Non-pigmented ciliary epithelial cell (primary cell): ENCODE measurements around the gene ACACA.

Source experiments
- DNase-seq: peaks from one replicate; pipeline ENCODE4 v3.0.0-alpha.2; 2010; ENCODE audit warnings: low read depth

The ACACA gene

DNA sequence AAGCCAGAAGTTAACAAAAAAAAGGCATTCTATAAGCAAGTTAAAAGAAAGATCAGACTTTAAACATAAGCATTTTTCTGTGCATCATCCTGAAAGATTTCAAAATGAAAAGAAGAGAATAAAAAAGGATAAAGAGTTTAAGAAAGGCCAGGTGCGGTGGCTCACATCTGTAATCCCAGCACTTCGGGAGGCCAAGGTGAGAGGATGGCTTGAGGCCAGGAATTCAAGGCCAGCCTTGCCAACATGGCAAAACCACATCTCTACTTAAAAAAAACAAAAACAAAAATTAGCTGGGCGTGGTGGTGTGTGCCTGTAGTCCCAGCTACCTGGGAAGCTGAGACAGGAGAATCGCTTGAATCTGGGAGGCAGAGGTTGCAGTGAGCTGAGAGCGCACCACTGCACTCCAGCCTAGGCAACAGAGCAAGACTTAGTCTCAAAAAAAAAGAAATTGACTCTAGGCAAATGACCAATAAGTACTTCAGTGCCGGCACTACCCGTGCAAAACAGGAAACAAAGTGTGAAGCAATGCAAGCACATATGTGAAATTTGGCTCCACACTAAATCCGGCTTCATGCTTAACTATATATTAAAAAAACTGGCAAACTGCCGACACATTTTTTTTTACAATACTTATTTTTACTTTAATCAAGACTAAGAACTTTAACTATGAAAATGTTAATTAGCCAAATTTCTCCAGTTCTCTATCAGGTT, 114.1 kb downstream of the ACACA start:
- no peak for DNase-seq

DNA sequence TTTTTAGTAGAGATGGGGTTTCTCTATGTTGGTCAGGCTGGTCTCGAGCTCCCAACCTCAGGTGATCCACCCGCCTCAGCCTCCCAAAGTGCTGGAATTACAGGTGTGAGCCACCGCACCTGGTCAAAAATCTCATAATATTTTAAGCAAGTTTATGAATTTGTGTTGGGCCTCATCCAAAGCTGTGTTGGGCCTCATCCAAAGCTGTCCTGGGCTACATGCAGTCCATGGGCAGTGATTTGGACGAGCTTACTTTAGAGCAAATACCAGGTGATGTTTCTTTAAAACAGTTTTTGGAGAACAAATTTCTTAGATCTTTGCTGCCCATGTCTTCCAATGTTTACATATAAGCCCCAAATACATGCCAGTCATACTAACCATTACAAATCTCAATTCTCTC, 115.3 kb downstream of the ACACA start:
- DNase-seq, result no peak

DNA sequence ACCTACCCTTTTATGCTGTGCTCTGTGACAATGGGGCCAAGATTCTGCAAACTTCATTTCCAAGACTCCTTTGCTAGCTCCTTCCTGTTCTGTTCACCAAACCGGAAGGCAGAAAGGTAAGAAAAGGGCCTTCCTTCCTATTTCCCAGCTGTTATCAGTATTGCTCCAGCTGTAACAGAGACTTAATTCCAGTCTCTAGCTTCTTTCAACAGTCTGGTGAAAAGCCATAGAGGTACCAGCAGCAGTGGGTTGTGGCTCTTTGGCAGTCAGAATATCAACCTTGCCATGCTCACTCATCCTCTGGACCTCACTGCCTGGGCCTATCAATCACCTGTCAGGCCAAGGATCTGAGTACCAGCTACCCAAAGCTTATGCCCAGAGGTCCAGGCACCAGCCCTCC, 120.2 kb downstream of the ACACA start:
- DNase-seq, result no peak

DNA sequence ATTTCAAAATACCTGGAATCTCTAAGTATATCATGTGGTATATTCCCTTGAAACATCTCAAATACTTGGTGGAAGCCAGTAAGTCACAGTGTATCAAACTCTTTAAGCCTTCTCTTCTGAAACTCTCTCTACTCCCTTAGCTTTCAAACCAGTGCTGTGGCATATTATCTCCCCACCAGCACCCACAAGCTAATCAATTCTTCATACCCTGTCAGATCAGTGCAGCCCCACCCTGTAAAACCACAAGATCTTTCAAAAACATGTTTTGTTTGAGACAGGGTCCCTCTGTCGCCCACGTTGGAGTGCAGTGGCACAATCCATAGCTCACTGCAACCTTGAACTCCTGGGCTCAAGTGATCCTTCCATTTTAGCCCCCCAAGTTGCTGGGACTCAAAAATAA, 122.4 kb downstream of the ACACA start:
- DNase-seq, result no peak

DNA sequence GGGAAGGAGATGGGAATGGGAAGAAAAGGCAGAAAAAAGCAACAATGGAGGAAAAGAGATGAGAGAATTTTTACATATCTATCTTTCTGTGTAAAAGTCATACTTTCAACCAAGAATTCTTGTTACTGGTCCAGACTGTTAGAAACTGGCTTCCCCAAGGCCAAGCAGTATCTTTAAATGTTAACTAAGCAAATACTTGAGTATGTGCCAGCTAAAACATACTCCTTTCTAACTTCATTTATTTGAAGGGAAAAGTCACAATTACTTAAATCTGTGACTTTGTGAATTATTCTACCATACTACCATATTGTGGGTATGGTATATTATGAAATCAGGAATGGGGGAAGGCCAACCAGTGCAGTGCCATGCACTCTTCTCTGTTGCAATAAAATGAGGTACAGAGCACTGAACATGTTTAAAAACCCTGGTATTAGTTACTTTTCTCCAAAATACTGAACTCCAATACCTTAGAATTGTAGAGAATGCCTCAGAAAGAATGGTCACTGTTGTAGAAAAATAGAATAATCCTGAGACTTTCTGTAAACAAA, 123.1 kb downstream of the ACACA start:
- DNase-seq, result no peak

DNA sequence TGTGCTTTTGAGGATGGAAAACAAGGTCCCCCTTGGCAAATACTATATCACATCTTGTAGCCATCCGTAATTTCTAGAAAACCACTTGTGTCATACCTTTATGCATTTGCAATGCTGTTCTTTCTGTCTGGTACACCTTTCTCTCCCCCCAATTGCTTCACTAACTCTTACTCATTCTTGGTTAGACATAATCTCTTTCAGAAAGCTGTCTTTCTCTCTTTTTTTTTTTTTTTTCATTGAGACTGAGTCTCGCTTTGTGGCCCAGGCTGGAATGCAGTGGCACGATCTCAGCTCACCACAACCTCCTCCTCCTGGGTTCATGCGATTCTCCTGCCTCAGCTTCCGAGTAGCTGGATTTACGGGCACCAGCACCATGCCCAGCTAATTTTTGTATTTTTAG, 125.8 kb downstream of the ACACA start:
- no peak for DNase-seq

DNA sequence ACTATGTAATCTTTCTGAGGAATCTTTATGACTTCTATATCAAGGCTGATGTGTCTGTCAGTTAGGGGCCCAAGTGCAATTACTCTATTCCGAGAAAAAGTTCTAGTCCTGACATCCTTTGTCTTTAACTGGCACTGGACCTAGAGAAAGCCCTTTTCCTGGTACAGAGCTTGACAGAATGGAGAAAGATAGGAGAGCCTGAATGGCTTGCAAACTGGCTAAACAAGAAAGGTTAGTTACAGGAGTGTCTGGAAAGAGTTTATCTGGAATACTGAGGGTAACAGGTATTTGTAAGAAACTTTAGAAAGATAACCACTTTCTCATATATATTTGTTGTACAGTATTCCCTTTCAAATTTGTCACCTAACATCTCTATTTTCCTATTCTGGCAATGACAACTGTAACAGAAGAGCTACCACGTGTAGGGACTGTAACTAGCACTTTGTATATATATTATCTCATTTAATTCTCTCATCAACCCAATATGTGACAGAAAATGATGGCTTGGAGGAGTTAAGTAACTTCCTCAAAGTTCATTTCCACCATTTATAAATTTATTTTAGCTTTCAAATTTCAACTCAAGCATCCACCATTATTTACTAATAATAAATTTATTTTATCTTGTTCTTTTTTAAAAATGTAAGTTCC, 128.3 kb downstream of the ACACA start:
- no peak for DNase-seq

DNA sequence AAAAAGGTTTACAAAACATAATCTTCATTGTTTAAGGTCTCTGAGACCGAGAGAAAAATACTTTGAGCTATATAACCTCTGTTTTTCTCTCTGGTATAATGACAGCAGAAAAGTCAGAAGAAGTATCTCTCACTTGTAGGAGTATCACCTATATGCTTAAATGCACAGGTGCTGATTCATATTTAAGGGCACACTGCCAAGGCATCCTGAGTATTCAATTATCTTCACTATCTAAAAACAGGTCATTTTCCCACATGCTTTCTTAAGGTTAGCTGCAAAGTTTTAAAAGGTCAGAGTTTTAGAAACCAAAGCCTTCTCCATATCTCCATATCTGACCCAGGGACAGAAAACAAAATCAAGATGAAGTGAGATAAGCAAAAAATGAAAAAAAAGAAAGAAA, 130.2 kb downstream of the ACACA start:
- DNase-seq, result no peak

DNA sequence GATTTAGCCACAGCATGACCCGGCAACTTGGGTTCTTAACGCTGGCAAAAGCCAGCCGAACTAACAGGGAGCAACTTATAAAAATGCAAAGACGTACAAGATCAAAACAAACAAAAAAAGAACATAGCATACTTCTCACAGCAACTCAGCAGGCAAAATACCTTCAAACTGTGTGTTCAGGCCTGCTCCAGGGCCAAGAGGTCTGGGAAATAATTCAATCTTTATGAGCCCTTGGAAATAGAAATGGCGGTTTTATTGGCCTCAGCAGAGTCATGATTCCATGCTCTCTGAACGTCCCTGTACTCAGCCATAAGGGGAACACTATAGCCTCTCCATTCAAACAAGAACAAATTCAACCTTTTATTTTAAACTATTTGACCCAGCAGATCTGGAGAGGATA, 132.2 kb downstream of the ACACA start:
- DNase-seq, result no peak

DNA sequence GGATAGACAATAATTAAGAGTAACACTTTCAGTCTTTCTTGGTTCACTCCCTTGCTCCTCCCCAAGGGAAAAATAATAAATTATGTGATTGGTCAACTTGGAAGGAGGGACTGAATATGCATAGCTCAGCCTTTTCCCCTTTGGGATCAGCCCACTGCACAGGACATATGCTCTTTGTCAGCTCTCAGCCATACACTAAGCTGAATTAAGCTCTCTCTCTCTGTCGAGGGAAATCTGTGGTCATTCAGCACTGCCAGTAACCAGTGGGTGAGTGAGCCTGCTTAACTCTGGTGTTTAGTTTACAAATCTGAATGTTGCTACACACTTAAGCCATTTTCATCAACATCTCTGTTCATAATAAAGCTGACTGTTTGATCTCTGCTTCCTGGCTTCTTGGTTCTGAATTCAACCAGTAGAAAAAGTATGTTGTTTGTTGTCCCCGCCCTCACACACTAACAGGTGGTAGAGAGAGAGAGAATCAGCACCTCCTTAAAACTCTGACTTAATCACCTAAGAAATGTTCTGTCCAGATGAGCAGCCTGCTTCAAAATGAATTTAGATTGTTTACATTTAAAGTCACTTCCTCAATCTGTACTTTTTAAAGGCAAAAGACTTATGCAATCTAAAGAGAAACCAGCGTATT, 133.1 kb downstream of the ACACA start:
- no peak for DNase-seq

DNA sequence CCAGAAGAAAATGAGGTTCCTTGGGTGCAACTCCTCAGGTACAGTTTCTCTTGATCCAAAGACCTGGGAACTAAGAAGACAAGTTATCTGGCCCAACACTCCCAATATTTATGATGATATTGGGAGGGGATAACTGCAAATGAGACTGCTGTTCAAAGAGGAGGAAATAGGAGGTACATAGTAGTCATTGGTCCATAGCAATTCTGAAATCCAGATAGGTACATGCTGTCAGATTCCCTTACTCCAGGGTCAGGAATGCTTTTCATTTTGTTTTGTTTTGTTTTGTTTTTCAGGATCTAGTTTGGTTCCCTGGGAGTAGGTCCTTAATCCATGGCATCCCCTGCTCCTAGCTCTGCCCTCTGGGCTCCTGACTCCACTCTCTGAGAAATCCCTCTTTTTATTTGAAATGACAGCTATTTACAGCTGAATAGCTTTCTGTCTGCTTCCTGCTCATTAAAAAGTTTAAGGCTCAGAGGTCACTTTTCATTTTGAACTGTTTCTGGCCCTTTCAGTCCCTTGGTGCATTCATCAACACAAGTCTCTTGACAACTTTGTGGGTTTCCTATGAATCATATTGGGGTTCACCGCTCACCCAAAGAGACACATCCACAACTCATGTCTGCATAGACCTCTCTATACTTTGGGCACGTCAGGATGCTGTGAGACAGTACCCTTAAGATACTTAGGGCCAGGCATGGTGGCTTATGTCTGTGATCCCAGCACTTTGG, 141.0 kb downstream of the ACACA start:
- no peak for DNase-seq

DNA sequence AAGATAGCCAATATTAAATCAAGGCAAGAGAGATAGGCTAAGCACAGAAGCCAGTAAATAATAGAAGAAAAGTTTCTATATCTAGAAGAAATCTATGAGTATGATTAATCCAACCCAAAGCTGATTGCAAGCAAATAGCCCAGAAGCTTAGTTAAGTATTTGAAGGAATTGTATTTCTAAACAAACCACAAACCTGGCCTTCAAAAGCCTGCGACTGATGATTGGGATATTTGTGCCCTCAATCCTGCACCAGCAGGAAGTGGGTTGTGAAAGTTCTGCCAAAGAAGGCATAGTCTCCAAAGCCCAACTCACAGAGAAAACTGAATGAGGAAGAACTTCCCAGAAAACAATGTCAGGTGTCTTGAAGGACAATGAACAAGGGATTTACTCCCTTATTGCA, 145.3 kb downstream of the ACACA start:
- no peak for DNase-seq

DNA sequence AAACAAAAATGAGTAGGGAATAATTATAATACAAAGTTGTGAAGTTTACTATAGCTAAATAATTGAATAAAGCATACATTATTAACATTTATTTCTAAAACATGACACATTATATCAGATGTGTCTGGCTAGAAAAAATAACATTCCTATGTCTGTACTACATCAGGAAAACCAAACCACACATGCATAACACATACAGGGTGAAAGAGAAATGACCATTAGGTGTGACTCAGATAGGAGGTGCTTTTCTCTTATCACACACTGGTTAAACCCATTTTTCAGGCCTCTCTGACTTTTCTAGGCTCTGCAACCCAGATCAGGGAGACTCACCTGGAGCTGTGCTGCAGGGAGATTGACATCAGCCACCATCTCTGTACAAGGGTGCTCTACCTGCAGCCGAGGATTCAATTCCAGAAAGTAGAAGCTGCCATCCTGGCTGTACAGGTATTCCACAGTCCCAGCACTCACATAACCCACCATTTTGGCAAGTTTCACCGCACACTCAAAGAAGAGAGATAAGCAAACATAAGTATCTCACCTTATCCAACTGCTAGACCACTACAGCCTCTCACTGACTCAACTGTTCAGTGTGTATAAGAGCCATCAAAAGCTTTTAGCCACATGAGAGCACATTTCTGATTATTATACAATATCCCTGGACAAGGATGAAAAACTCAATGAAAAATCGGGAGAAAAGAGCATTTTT, 147.5 kb downstream of the ACACA start:
- DNase-seq, result peak; percentile 61

DNA sequence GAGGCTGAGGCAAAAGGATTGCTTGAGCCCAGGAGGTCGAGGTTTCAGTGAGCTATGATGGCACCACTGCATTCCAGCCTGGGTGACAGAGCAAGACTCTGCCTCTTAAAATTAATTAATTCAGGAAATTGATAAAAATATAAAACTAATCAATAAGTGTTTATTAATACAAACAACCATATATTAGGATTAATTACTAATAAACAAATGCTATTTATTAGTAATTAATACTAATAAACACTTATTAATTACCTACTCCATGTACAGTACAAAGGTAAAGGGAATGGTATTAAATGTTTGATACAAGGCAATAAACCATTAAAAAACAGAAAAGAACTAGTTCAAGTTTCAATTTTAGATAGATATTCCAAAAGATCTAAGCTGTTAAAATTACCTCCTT, 150.0 kb downstream of the ACACA start:
- no peak for DNase-seq

DNA sequence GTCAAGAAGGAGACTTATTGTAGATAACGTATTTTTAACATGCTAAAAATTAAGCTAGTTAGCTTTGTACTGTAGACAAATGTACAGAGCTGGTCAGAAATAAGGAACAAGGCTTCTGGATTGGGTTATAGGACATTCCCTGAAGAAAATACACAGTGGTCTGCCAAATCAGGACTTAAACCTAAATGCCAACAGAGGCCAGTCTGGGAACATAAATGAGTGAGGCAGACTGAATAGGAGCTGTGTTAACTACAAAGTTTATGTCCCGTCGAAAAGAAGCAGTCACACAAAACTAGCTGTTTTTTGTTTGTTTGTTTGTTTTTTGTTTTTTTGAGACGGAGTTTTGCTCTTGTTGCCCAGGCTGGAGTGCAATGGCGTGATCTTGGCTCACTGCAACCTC, 151.2 kb downstream of the ACACA start:
- DNase-seq, result no peak

DNA sequence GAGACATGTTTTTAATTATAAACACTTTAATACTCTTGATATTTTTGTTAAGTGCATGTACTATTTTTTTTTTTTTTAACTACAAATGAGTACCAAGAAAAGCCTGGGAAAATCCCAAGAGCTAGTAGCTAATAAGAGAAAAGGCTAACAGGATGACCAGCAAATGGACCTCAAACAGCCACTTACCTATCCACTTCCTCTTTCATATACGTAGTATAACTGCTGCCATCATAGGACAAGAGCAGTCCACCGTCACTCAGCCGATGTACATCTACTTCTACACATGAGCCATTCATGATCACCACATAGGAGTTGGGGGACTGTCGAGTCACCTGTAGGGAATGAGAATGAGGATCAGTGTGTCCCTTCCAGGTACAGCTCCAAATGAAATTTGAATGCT, 158.8 kb downstream of the ACACA start:
- DNase-seq, result no peak

DNA sequence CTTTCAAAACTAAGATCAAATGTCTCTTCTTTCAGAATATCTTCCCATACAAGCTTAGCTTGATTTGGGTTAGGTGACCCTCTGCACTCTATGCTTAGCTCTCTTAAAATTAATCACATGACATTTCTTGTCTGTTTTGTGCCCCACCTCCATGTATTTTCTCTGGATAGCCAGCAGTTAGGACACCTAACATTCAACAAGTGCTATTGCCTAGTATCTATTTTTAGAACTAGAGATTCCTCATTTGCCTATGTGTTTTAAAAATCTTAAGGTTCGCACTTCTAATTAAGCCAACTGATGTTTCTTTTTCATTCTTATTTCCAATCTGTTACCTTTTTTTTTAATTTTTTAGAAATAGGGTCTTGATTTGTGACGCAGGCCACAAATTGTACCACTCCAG, 160.6 kb downstream of the ACACA start:
- no peak for DNase-seq

DNA sequence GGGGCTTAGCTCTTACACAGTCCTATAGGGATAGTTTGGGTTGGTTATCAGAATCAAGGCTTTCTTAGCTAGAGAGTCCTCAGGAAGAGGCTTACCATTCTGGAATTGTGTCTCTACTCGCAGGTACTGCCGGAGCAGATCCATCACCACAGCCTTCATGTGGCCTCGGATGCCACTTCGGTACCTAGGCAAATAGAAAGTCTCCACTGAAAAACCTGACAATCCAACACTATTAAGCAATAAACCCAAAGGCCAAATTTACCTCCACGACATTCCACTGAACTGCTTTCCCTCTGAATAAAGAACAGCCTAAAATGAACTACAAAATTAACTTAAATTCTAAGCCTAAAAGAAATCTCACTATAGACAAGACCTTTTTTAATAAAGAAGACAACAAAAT, 166.3 kb downstream of the ACACA start:
- DNase-seq, result no peak

DNA sequence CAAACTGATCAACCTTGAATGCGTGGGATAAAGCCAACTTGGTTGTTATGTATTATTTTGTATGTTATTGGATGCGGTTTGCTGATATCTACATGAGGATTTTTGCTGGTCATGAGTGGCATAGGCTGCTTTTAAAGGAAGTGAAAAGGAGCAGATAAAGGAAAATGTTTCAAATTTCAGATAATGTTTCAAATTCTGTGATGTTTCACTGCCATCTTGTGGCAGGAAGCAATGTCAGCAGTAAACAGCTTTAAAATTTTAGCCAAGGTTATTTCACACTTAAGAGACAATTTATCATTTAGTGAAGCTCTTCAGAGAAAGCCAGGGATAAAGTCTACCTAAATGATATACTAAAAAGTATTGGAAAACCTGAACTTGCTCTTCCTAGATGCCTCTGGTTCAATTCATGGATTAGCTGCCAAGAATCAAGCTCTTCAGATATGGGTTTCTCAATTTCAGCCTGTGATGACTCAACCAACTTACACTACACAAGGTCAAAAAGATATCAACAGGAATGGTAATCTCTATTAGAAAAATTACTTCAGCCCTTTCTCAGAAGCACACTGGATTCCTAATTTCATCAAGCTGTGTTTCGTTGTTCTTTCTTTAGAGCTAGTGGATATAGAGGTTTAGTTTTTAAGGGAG, 166.8 kb downstream of the ACACA start:
- no peak for DNase-seq

DNA sequence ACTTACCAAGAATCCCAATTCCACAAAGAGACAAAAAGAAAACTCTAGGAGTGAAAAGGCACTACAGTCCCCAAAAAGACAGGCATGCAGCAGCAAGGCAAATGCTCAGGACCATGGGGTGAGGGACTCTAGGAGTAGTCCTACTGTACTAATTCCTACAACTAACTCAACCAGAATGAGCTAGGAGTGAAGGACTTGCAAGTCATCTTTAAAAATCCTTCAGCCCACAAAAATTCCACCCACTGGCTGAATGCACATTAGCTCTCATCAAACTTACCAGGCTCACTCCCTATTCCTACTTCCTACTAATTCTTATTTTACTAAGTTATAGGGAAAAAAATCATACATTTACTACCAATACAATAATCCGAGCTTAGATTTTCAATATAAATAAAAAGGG, 172.5 kb downstream of the ACACA start:
- DNase-seq, result peak; percentile 42

DNA sequence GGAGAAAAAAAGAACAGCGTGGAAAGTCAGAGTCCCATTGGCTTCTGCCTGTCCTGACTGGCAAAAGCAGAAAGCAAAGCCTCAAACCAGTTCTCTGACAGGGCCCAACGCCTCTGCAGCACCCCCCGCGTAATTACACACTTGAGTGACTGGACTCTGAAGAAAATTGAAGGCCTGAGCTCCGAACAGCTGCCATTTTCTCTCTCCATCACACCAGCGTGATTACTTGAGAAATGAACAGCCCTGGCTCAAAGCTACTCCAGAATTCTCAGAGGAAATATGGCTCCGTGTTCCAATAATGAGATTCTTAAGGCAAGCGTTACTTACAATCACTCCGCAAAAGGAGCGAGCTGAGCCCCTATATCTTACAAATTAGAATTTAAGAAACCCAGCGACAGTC, 173.6 kb downstream of the ACACA start:
- no peak for DNase-seq

DNA sequence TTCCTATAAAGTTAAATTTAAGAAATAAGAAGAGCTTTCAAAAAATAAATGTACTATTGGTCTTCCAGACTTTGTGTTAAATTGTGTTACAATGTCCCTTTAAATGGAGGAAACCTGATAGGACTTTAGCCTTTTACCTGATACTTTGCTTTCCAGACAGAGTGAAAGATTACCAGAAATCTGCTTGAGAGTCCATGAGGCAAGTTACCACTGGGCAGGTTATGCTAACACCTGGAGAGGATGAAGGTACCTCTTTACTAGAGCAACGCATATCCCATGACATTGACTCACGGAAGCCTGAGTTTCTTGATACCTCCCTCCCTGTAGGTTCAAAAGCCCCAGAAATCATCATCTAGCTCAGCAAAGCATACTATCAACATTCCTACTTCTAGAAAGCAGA, 174.7 kb downstream of the ACACA start:
- DNase-seq, result no peak
